K562 (cell line): ENCODE results near the gene SRL. TPM values are rescaled to one million over a fixed set of nuclear protein-coding genes. Genes with fewer than 3 reads are reported as not detected.

Experiments
- E2F4 ChIP-seq: sonication (generic); formaldehyde crosslinking; IDR thresholded peaks from 2 replicates; pipeline ENCODE4 v1.8.0; 2022; ENCODE audit warnings: mild to moderate bottlenecking, low read depth, missing genetic modification reagents
- EGR1 ChIP-seq: fragments of 450-650 bp; conservative IDR thresholded peaks from 2 replicates; pipeline ENCODE4 v1.6.1; 2017; ENCODE audit warnings: mild to moderate bottlenecking
- GABPB1 ChIP-seq: sonication (generic); formaldehyde crosslinking; IDR thresholded peaks from 2 replicates; pipeline ENCODE4 v1.8.0; 2022; ENCODE audit warnings: mild to moderate bottlenecking, missing genetic modification reagents
- GATAD2A ChIP-seq: fragments of 450-650 bp; IDR thresholded peaks from 2 replicates; pipeline ENCODE4 v1.6.1; 2017
- GTF3C2 ChIP-seq: IDR thresholded peaks from 3 replicates; pipeline ENCODE4 v1.6.1; 2011; ENCODE audit warnings: borderline replicate concordance, mild to moderate bottlenecking, moderate library complexity; ENCODE audit not compliant: insufficient read length; ENCODE audit errors: extremely low read depth
- KAT7 ChIP-seq: sonication (generic); formaldehyde crosslinking; IDR thresholded peaks from 2 replicates; pipeline ENCODE4 v1.8.0; 2022; ENCODE audit warnings: missing genetic modification reagents, mild to moderate bottlenecking, borderline replicate concordance
- KLF6 ChIP-seq: fragments of 250-450 bp; sonication (Bioruptor Pico); IDR thresholded peaks from 2 replicates; pipeline ENCODE4 v1.4.0; 2020; ENCODE audit warnings: mild to moderate bottlenecking, moderate library complexity, borderline replicate concordance
- MAX ChIP-seq: sonication (generic); formaldehyde crosslinking; IDR thresholded peaks from 2 replicates; pipeline ENCODE4 v1.9.0; 2022; ENCODE audit warnings: mild to moderate bottlenecking, missing genetic modification reagents
- MAZ ChIP-seq, 2 experiments: fragments of 450-650 bp in 1 of 2; sonication (generic) in 1 of 2; formaldehyde crosslinking; IDR thresholded peaks in 1 of 2; conservative IDR thresholded peaks in 1 of 2; 2 replicates each; pipeline versions ENCODE4 v1.4.0 to v1.5.0; 2020; ENCODE audit warnings: mild to moderate bottlenecking in 1 of 2, missing genetic modification reagents in 1 of 2
- SIN3B ChIP-seq: fragments of 450-650 bp; IDR thresholded peaks from 2 replicates; pipeline ENCODE4 v1.6.1; 2017; ENCODE audit warnings: low read depth, mild to moderate bottlenecking, moderate library complexity
- SPI1 ChIP-seq: IDR thresholded peaks from 2 replicates; pipeline ENCODE4 v1.6.1; 2011; ENCODE audit warnings: low read depth, low read length, control low read depth, borderline replicate concordance
- ZNF316 ChIP-seq: fragments of 450-650 bp; IDR thresholded peaks from 2 replicates; pipeline ENCODE4 v1.6.1; 2016
- ZNF444 ChIP-seq: fragments of 250-450 bp; sonication (Bioruptor Pico); IDR thresholded peaks from 2 replicates; pipeline ENCODE4 v1.4.0; 2020; ENCODE audit warnings: mild to moderate bottlenecking, moderate library complexity
- polyA plus RNA-seq, 8 experiments: library from polyadenylated mRNA; depleted of rRNA in 4 of 8; stranded (reverse) in 5 of 8; unstranded in 3 of 8; fragments of >200 nt; fragmentation: Nextera tagmentation in 2 of 8; fragmentation: Illumina TruSeq in 1 of 8; extraction: Ambion mirVana in 2 of 8; extraction: Trizol in 1 of 8; gene quantifications; 2 replicates each; pipeline versions ENCODE4 v1.2.1 to v1.2.3, GENCODE V29; 2011 to 2014; ENCODE audit warnings: inconsistent platforms in 1 of 8, missing spikeins in 1 of 8
- total RNA-seq, 7 experiments: library from RNA; depleted of rRNA in 6 of 7; stranded (reverse); fragments of >200 nt in 6 of 7; fragmentation: Illumina TruSeq in 2 of 7; extraction: Trizol in 2 of 7; gene quantifications; 2 replicates each; pipeline versions ENCODE4 v1.2.1 to v1.2.3, GENCODE V29; 2011 to 2021; ENCODE audit warnings: low replicate concordance in 1 of 7

The SRL gene
- total and polyA plus RNA-seq, 9 of the 15 experiments (the other 6 are each of a cell fraction or from before 2014, with no cell fraction given), result 0.01 TPM; not detected in 8

- peak; percentile 59 for TF ChIP-seq MAX (CRISPR knock-in tag)
- TF ChIP-seq GABPB1 (CRISPR knock-in tag), result 0 out of 2 replicates have a peak, but pooled peaks have one; percentile 22
- TF ChIP-seq KAT7 (CRISPR knock-in tag), result 0 out of 2 replicates have a peak, but pooled peaks have one; percentile 52
- no peak for TF ChIP-seq GATAD2A
- TF ChIP-seq EGR1, result no peak
- TF ChIP-seq KLF6 (CRISPR knock-in tag), result no peak
- no peak for TF ChIP-seq SIN3B
- no peak for TF ChIP-seq ZNF316
- TF ChIP-seq MAZ (CRISPR knock-in tag; conservative IDR thresholded peaks at IDR 0.05 in 1 of 2, IDR thresholded peaks at IDR 0.05 in 1 of 2), result no peak
- no peak for TF ChIP-seq ZNF444 (CRISPR knock-in tag)
- no peak for TF ChIP-seq GTF3C2
- TF ChIP-seq SPI1, result 0 out of 2 replicates have a peak, but pooled peaks have one; percentile 21
- no peak for TF ChIP-seq E2F4 (CRISPR knock-in tag)
These were observed 7.8 kb upstream of the SRL start (continued) for GRCh38 chr16:4249530-4250308.
